Measurements from ENCODE around the gene PIGU. TPM values are rescaled to one million over a fixed set of nuclear protein-coding genes. Genes with fewer than 3 reads are reported as not detected.

Gene PIGU
- polyA plus RNA-seq, 1 donor from 2014 or later = 35.8 TPM

DNA sequence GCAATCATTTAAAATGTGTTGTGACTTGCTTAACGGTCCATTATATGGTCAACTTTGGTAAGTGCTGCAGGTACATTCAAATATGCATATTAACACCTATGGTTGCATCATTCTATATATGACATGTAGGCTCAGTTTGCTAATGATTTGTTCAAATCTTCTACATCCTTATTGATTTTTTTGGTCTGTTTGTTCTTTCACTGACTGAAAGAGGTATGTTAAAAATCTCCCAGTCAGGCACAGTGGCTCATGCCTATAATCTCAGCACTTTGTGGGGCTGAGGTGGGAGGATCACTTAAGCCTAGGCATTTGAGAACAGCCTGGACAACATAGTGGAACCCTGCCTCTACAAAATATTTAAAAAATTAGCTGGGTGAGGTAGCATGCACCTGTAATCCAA lies 29.2 kb downstream of the PIGU start:
- Histone ChIP-seq H3K9ac (ENCODE audit: low read length) (no peak overlapping the region), H3F3A (ENCODE audit: insufficient read depth, low read length, poor library complexity, severe bottlenecking) (no peaks in the 10 kb centered on the region), H3K79me2 (replicated peaks; ENCODE audit: insufficient read depth, low read length) (no peaks in the 10 kb centered on the region), H4K20me1 (ENCODE audit: insufficient read depth) (no peaks in the 10 kb centered on the region), H3K4me3 (ENCODE audit: low read length) (no peak overlapping the region), H3K9me2 (ENCODE audit: insufficient read depth, low read length) (no peaks in the 10 kb centered on the region), H3K9me3 (ENCODE audit: low read length) (no peaks in the 10 kb centered on the region), H2AFZ (ENCODE audit: low read depth, low read length) (no peak overlapping the region), H3K27ac (ENCODE audit: low read length) (no peak overlapping the region), H3K36me3 (ENCODE audit: insufficient read depth, low read length) (no peaks in the 10 kb centered on the region), H3K27me3 (ENCODE audit: insufficient read depth, low read depth, low read length) (no peaks in the 10 kb centered on the region), H3K4me2 (ENCODE audit: low read length) (no peak overlapping the region)
- TF ChIP-seq MXI1 (conservative IDR thresholded peaks at IDR 0.05; ENCODE audit: poor library complexity, severe bottlenecking) (no peak), RAD21 (conservative IDR thresholded peaks at IDR 0.05) (no peak), EZH2 (IDR thresholded peaks at IDR 0.05; ENCODE audit: borderline replicate concordance, insufficient read depth, low read length, poor library complexity, severe bottlenecking) (no peak), POLR2AphosphoS5 (IDR thresholded peaks at IDR 0.05) (no peak)
- TF ChIP-seq, protein P1, sequence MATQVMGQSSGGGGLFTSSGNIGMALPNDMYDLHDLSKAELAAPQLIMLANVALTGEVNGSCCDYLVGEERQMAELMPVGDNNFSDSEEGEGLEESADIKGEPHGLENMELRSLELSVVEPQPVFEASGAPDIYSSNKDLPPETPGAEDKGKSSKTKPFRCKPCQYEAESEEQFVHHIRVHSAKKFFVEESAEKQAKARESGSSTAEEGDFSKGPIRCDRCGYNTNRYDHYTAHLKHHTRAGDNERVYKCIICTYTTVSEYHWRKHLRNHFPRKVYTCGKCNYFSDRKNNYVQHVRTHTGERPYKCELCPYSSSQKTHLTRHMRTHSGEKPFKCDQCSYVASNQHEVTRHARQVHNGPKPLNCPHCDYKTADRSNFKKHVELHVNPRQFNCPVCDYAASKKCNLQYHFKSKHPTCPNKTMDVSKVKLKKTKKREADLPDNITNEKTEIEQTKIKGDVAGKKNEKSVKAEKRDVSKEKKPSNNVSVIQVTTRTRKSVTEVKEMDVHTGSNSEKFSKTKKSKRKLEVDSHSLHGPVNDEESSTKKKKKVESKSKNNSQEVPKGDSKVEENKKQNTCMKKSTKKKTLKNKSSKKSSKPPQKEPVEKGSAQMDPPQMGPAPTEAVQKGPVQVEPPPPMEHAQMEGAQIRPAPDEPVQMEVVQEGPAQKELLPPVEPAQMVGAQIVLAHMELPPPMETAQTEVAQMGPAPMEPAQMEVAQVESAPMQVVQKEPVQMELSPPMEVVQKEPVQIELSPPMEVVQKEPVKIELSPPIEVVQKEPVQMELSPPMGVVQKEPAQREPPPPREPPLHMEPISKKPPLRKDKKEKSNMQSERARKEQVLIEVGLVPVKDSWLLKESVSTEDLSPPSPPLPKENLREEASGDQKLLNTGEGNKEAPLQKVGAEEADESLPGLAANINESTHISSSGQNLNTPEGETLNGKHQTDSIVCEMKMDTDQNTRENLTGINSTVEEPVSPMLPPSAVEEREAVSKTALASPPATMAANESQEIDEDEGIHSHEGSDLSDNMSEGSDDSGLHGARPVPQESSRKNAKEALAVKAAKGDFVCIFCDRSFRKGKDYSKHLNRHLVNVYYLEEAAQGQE (IDR thresholded peaks at IDR 0.05; ENCODE audit: borderline replicate concordance) = no peak

DNA sequence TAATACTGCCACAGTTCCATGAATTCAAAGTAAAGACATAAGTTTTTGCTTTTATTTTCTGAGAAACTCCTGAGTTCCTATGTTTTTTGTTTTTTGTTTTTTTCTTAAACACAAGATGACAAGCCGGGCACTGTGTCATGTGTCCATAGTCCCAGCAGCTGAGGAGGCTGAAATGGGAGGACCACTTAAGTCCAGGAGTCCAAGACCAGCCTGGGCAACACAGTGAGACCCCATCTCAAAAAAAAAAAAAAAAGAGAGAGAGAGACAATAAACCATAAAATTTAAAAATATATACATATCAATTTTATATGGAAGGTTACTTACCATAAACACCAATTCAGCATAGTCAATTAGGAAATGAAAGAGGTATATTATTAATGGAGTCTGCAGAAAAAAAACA lies 31.9 kb downstream of the PIGU start:
- no peak overlapping the region for H3K27ac ChIP-seq (ENCODE audit: low read length)
- no peak overlapping the region for H2AFZ ChIP-seq (ENCODE audit: low read depth, low read length)
- TF ChIP-seq, protein P2, sequence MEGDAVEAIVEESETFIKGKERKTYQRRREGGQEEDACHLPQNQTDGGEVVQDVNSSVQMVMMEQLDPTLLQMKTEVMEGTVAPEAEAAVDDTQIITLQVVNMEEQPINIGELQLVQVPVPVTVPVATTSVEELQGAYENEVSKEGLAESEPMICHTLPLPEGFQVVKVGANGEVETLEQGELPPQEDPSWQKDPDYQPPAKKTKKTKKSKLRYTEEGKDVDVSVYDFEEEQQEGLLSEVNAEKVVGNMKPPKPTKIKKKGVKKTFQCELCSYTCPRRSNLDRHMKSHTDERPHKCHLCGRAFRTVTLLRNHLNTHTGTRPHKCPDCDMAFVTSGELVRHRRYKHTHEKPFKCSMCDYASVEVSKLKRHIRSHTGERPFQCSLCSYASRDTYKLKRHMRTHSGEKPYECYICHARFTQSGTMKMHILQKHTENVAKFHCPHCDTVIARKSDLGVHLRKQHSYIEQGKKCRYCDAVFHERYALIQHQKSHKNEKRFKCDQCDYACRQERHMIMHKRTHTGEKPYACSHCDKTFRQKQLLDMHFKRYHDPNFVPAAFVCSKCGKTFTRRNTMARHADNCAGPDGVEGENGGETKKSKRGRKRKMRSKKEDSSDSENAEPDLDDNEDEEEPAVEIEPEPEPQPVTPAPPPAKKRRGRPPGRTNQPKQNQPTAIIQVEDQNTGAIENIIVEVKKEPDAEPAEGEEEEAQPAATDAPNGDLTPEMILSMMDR (IDR thresholded peaks at IDR 0.05; ENCODE audit: poor library complexity, severe bottlenecking) = no peak
- no peak for TF ChIP-seq EP300 (conservative IDR thresholded peaks at IDR 0.05; ENCODE audit: poor library complexity, severe bottlenecking)
- no peak for TF ChIP-seq MXI1 (conservative IDR thresholded peaks at IDR 0.05; ENCODE audit: poor library complexity, severe bottlenecking)
- TF ChIP-seq, protein P1 (IDR thresholded peaks at IDR 0.05; ENCODE audit: borderline replicate concordance) = no peak
- no peak for TF ChIP-seq TAF1 (IDR thresholded peaks at IDR 0.05; ENCODE audit: low read depth)
- TF ChIP-seq EZH2 (IDR thresholded peaks at IDR 0.05; ENCODE audit: borderline replicate concordance, insufficient read depth, low read length, poor library complexity, severe bottlenecking) = no peak
- TF ChIP-seq POLR2AphosphoS5 (IDR thresholded peaks at IDR 0.05) = no peak
- no peak for TF ChIP-seq RAD21 (conservative IDR thresholded peaks at IDR 0.05)
- TF ChIP-seq SMC3 (conservative IDR thresholded peaks at IDR 0.05; ENCODE audit: poor library complexity) = no peak
- no peaks in the 10 kb centered on the region for H3F3A ChIP-seq (ENCODE audit: insufficient read depth, low read length, poor library complexity, severe bottlenecking)
- H3K79me2 ChIP-seq (replicated peaks; ENCODE audit: insufficient read depth, low read length) = no peaks in the 10 kb centered on the region
- H3K4me2 ChIP-seq (ENCODE audit: low read length) = no peak overlapping the region
- no peaks in the 10 kb centered on the region for H4K20me1 ChIP-seq (ENCODE audit: insufficient read depth)
- no peaks in the 10 kb centered on the region for H3K9me2 ChIP-seq (ENCODE audit: insufficient read depth, low read length)
- H3K36me3 ChIP-seq (ENCODE audit: insufficient read depth, low read length) = no peaks in the 10 kb centered on the region
- H3K9ac ChIP-seq (ENCODE audit: low read length) = no peak overlapping the region
- H3K27me3 ChIP-seq (ENCODE audit: insufficient read depth, low read depth, low read length) = no peaks in the 10 kb centered on the region
- H3K4me3 ChIP-seq (ENCODE audit: low read length) = no peak overlapping the region
- H3K9me3 ChIP-seq (ENCODE audit: low read length) = no peaks in the 10 kb centered on the region
